ENCODE measurements around the gene ASRGL1. TPM values are rescaled to one million over a fixed set of nuclear protein-coding genes. Genes with fewer than 3 reads are reported as not detected.

Gene ASRGL1
- polyA plus RNA-seq, 1 of the 3 experiments (the other 2 are of a cell fraction): 4.3 TPM

DNA sequence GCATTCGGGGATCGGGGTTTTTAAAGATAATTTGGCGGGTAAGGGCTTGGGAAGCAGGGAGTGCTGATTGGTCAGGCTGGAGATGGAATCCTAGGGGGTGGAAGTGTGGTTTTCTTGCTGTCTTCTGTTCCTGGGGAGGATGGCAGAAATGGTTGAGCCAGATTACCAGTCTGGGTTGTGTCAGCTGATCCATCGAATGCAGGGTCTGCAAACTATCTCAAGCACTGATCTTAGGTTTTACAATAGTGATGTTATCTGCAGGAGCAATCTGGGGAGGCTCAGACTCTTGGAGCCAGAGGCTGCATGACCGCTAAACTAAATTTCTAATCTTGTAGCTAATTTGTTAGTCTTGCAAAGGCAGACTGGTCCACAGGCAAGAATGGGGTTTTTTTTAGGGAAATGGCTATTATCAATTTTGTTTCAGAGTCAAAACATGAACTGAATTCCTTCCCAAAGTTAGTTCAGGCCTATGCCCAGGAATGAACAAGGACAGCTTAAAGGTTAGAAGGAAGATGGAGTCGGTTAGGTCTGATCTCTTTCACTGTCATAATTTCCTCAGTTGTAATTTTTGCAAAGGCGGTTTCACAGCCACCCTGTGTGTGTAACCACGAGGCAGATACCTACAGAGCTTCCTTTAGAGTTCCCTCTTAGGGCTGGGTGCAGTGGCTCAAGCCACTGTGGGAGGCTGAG is 91.8 kb downstream of the ASRGL1 start:
- H3K4me3 ChIP-seq (ENCODE audit: low read depth in 2 of 2, low read length in 1 of 2): no peak overlapping the region
- H3K4me2 ChIP-seq: peak overlapping the region; percentile 55
- H3K4me1 ChIP-seq (ENCODE audit: control insufficient read depth in 1 of 2, insufficient read depth in 2 of 2, low read depth in 1 of 2, low read length in 1 of 2): peaks cover 18 to 39% of the 10 kb centered on the region in 2 experiments
- H3K9ac ChIP-seq: no peak overlapping the region
- peaks cover 52% of the 10 kb centered on the region for H3F3A ChIP-seq (replicated peaks; ENCODE audit: insufficient read depth)
- no peak for DNase-seq
- POLR2A ChIA-PET: interaction anchor here (0.6 to 2.2 kb wide), 3 partner anchors 28 to 145 kb away, joined by 3 to 7 read pairs (median 4); partner anchors contain the start of gene EEF1G
- no peaks in the 10 kb centered on the region for H3K36me3 ChIP-seq (replicated peaks in 1 of 2; ENCODE audit: control insufficient read depth in 1 of 2, insufficient read depth in 2 of 2, low read length in 1 of 2)
- H3K79me2 ChIP-seq (ENCODE audit: insufficient read depth): no peaks in the 10 kb centered on the region
- H2AFZ ChIP-seq (ENCODE audit: low read depth): peak overlapping the region; percentile 11; the same call in 1 of the 2 replicates
- CTCF ChIA-PET: interaction anchor here (0.7 to 9.6 kb wide), 7 partner anchors 11 to 163 kb away, joined by 3 to 183 read pairs (median 4); no protein-coding TSS in a partner anchor
- H3K9me3 ChIP-seq: no peaks in the 10 kb centered on the region
- no peaks in the 10 kb centered on the region for H3K9me2 ChIP-seq
- H4K20me1 ChIP-seq (ENCODE audit: insufficient read depth): no peaks in the 10 kb centered on the region
- H3K27me3 ChIP-seq (ENCODE audit: insufficient read depth): no peaks in the 10 kb centered on the region
- WGBS (ENCODE audit: low lambda C conversion rate): 57% methylated on average over 7 of the region's 8 CpGs
- H3K27ac ChIP-seq (ENCODE audit: low read depth in 2 of 2, low read length in 1 of 2): peak overlapping the region; percentile 76 to 77
- TF ChIP-seq, protein P1, sequence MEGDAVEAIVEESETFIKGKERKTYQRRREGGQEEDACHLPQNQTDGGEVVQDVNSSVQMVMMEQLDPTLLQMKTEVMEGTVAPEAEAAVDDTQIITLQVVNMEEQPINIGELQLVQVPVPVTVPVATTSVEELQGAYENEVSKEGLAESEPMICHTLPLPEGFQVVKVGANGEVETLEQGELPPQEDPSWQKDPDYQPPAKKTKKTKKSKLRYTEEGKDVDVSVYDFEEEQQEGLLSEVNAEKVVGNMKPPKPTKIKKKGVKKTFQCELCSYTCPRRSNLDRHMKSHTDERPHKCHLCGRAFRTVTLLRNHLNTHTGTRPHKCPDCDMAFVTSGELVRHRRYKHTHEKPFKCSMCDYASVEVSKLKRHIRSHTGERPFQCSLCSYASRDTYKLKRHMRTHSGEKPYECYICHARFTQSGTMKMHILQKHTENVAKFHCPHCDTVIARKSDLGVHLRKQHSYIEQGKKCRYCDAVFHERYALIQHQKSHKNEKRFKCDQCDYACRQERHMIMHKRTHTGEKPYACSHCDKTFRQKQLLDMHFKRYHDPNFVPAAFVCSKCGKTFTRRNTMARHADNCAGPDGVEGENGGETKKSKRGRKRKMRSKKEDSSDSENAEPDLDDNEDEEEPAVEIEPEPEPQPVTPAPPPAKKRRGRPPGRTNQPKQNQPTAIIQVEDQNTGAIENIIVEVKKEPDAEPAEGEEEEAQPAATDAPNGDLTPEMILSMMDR (IDR thresholded peaks at IDR 0.05): no peak
- no peak for TF ChIP-seq YY1 (IDR thresholded peaks at IDR 0.05; ENCODE audit: low read depth)
- peak; percentile 86 for TF ChIP-seq GATA2 (CRISPR knock-in tag; IDR thresholded peaks at IDR 0.05)
- TF ChIP-seq POLR2AphosphoS5 (IDR thresholded peaks at IDR 0.05; ENCODE audit: low read depth, low read length): peak; percentile 76
- peak; percentile 60; the same call in 1 of the 2 replicates for TF ChIP-seq FOXM1 (IDR thresholded peaks at IDR 0.05; ENCODE audit: low read depth)
- TF ChIP-seq, protein P2, sequence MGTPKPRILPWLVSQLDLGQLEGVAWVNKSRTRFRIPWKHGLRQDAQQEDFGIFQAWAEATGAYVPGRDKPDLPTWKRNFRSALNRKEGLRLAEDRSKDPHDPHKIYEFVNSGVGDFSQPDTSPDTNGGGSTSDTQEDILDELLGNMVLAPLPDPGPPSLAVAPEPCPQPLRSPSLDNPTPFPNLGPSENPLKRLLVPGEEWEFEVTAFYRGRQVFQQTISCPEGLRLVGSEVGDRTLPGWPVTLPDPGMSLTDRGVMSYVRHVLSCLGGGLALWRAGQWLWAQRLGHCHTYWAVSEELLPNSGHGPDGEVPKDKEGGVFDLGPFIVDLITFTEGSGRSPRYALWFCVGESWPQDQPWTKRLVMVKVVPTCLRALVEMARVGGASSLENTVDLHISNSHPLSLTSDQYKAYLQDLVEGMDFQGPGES (IDR thresholded peaks at IDR 0.05; ENCODE audit: low read depth, low read length): no peak
- TF ChIP-seq CHD2 (IDR thresholded peaks at IDR 0.05; ENCODE audit: low read length, partially characterized antibody): no peak
- TF ChIP-seq, protein P3, sequence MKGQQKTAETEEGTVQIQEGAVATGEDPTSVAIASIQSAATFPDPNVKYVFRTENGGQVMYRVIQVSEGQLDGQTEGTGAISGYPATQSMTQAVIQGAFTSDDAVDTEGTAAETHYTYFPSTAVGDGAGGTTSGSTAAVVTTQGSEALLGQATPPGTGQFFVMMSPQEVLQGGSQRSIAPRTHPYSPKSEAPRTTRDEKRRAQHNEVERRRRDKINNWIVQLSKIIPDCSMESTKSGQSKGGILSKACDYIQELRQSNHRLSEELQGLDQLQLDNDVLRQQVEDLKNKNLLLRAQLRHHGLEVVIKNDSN (IDR thresholded peaks at IDR 0.05; ENCODE audit: borderline replicate concordance, low read depth): no peak; the same call in 1 of the 2 replicates
- peak; percentile 69; the same call in 1 of the 2 replicates for TF ChIP-seq NFIC (IDR thresholded peaks at IDR 0.05; ENCODE audit: borderline replicate concordance)
- TF ChIP-seq, protein P4, sequence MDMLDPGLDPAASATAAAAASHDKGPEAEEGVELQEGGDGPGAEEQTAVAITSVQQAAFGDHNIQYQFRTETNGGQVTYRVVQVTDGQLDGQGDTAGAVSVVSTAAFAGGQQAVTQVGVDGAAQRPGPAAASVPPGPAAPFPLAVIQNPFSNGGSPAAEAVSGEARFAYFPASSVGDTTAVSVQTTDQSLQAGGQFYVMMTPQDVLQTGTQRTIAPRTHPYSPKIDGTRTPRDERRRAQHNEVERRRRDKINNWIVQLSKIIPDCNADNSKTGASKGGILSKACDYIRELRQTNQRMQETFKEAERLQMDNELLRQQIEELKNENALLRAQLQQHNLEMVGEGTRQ (IDR thresholded peaks at IDR 0.05; ENCODE audit: borderline replicate concordance, low read depth, low read length): no peak
- 0 out of 2 replicates have a peak, but pooled peaks have one; percentile 39 for TF ChIP-seq RCOR1 (IDR thresholded peaks at IDR 0.05; ENCODE audit: low read length)
- TF ChIP-seq RFX5 (IDR thresholded peaks at IDR 0.05; ENCODE audit: low read length): no peak
- TF ChIP-seq RAD21 (IDR thresholded peaks at IDR 0.05; ENCODE audit: low read length): no peak; the same call in 1 of the 2 replicates
- no peak for TF ChIP-seq FOXJ3 (CRISPR knock-in tag; IDR thresholded peaks at IDR 0.05)
- peak; percentile 10; the same call in 1 of the 2 replicates for TF ChIP-seq MEF2A (IDR thresholded peaks at IDR 0.05; ENCODE audit: borderline replicate concordance, low read depth)
- TF ChIP-seq SIN3A (IDR thresholded peaks at IDR 0.05; ENCODE audit: borderline replicate concordance, low read depth, low read length): no peak
- TF ChIP-seq EZH2phosphoT487 (IDR thresholded peaks at IDR 0.05; ENCODE audit: borderline replicate concordance, low read depth): no peak
- TF ChIP-seq, protein P5, sequence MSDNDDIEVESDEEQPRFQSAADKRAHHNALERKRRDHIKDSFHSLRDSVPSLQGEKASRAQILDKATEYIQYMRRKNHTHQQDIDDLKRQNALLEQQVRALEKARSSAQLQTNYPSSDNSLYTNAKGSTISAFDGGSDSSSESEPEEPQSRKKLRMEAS (IDR thresholded peaks at IDR 0.05; ENCODE audit: low read depth): peak; percentile 12; the same call in 1 of the 2 replicates
- TF ChIP-seq MXI1 (IDR thresholded peaks at IDR 0.05; ENCODE audit: low read depth, low read length): no peak
- TF ChIP-seq, protein P6, sequence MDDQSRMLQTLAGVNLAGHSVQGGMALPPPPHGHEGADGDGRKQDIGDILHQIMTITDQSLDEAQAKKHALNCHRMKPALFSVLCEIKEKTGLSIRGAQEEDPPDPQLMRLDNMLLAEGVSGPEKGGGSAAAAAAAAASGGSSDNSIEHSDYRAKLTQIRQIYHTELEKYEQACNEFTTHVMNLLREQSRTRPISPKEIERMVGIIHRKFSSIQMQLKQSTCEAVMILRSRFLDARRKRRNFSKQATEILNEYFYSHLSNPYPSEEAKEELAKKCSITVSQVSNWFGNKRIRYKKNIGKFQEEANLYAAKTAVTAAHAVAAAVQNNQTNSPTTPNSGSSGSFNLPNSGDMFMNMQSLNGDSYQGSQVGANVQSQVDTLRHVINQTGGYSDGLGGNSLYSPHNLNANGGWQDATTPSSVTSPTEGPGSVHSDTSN (IDR thresholded peaks at IDR 0.05): peak; percentile 91
- no peak for TF ChIP-seq GABPA (IDR thresholded peaks at IDR 0.05; ENCODE audit: low read depth)
- TF ChIP-seq, protein P7, sequence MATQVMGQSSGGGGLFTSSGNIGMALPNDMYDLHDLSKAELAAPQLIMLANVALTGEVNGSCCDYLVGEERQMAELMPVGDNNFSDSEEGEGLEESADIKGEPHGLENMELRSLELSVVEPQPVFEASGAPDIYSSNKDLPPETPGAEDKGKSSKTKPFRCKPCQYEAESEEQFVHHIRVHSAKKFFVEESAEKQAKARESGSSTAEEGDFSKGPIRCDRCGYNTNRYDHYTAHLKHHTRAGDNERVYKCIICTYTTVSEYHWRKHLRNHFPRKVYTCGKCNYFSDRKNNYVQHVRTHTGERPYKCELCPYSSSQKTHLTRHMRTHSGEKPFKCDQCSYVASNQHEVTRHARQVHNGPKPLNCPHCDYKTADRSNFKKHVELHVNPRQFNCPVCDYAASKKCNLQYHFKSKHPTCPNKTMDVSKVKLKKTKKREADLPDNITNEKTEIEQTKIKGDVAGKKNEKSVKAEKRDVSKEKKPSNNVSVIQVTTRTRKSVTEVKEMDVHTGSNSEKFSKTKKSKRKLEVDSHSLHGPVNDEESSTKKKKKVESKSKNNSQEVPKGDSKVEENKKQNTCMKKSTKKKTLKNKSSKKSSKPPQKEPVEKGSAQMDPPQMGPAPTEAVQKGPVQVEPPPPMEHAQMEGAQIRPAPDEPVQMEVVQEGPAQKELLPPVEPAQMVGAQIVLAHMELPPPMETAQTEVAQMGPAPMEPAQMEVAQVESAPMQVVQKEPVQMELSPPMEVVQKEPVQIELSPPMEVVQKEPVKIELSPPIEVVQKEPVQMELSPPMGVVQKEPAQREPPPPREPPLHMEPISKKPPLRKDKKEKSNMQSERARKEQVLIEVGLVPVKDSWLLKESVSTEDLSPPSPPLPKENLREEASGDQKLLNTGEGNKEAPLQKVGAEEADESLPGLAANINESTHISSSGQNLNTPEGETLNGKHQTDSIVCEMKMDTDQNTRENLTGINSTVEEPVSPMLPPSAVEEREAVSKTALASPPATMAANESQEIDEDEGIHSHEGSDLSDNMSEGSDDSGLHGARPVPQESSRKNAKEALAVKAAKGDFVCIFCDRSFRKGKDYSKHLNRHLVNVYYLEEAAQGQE (IDR thresholded peaks at IDR 0.05; ENCODE audit: low read depth, low read length): no peak
